ENCODE data around the gene GINS2. TPM values are rescaled to one million over a fixed set of nuclear protein-coding genes. Genes with fewer than 3 reads are reported as not detected.
A peak's percentile ranks its signal among the peaks of the same experiment; 100 is the strongest.

Gene GINS2
- total and polyA plus RNA-seq, 2 of the 4 experiments (the other 2 are of a cell fraction) = 12.0 to 13.4 TPM

DNA sequence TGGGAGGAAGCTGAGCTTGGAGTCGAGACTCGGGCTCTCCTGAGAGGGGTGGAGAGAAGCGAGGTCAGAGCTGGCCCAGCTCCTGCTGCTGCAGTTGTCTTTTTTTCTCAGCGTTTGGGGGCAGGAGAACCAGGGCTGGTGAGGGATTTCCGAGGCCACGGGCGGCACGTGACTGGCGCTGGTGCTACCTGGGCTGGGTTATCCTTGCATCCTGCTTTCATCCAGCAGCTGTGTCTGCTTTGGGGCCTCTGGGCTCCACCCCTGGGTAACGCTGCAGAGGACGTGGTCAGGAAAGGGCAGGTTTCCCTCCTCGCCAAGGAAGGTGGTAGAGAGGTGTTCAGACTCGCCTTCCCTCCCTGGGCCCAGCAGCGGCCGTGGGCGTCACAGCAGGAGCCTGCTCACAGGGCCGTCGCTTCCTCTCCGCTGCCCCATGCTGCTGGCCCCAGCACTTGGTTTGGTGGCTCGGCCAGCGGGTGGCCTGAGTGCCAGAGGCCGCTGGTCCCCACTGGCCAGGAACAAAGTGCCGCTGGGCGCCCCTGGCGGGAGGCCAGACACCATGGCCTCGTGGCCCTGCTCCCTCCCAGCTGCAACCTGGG, 53.1 kb downstream of the GINS2 start:
- no TSS peak for BruUV-seq (replicated peaks)
- POLR2A ChIA-PET (ENCODE audit: unreplicated experiment) = no interaction called here
- Histone ChIP-seq H3K4ac (ENCODE audit: low read depth, low read length) (no peak overlapping the region), H2BK120ac (ENCODE audit: low read depth, low read length) (no peak overlapping the region), H3K4me1 (ENCODE audit: control insufficient read depth, insufficient read depth, low read length) (no peaks in the 10 kb centered on the region), H3K4me2 (ENCODE audit: low read depth, low read length) (no peak overlapping the region), H2AFZ (replicated peaks; ENCODE audit: low read length, poor library complexity) (no peak overlapping the region), H3K56ac (ENCODE audit: extremely low read depth, insufficient read depth, low read length) (no peak overlapping the region), H2BK20ac (ENCODE audit: low read depth, low read length) (no peak overlapping the region), H3K36me3 (ENCODE audit: control insufficient read depth, insufficient read depth, low read length) (peaks cover 4% of the 10 kb centered on the region; the same call in 1 of the 2 replicates), H3K27ac (ENCODE audit: insufficient read depth, low read length) (no peak overlapping the region), H3K18ac (ENCODE audit: low read depth, low read length) (no peak overlapping the region), H2BK15ac (ENCODE audit: low read depth, low read length) (no peak overlapping the region), H3K23ac (ENCODE audit: low read depth, low read length) (no peak overlapping the region), H2AK5ac (ENCODE audit: low read depth, low read length) (no peak overlapping the region), H4K91ac (ENCODE audit: insufficient read depth, low read depth, low read length) (no peak overlapping the region), H3K9ac (ENCODE audit: low read depth, low read length) (no peak overlapping the region), H3K27me3 (ENCODE audit: control insufficient read depth, insufficient read depth, low read length) (no peaks in the 10 kb centered on the region), H3K79me1 (ENCODE audit: low read depth in 1 of 2, low read length in 2 of 2) (peaks cover 11 to 33% of the 10 kb centered on the region in 2 experiments; a peak in 3 of 4 replicates), H4K5ac (ENCODE audit: low read depth, low read length) (no peak overlapping the region), H4K20me1 (ENCODE audit: insufficient read depth, low read length) (peaks cover 98% of the 10 kb centered on the region), H2AK9ac (replicated peaks; ENCODE audit: low read depth, low read length, poor library complexity) (peak overlapping the region; percentile 8), H4K8ac (ENCODE audit: low read depth in 2 of 2, low read length in 2 of 2) (no peak overlapping the region), H3K9me3 (ENCODE audit: control insufficient read depth, insufficient read depth, low read length) (no peaks in the 10 kb centered on the region), H3K4me3 (ENCODE audit: insufficient read depth, low read depth, low read length) (no peak overlapping the region), H3K9me1 (ENCODE audit: insufficient read depth, low read length) (no peaks in the 10 kb centered on the region), H2BK5ac (ENCODE audit: low read depth, low read length, poor library complexity, severe bottlenecking) (no peak overlapping the region), H3K14ac (replicated peaks; ENCODE audit: low read depth, low read length) (no peak overlapping the region)
- intact Hi-C loops (cut with micrococcal nuclease) (no loop called here), dilution Hi-C loops (cut with HindIII; ENCODE audit: low sequenced_read_pairs, unreplicated experiment) (no loop called here), in situ Hi-C loops (cut with MboI; ENCODE audit: low sequenced_read_pairs) (no loop called here)
- CTCF ChIA-PET = no interaction called here
- DNase-seq (no peak), ATAC-seq (ENCODE audit: low read depth) (no peak)
- 92% methylated on average over 5 of the region's 26 CpGs; no CpG with 5 or more reads in 1 of the 2 experiments for WGBS, 2 experiments (ENCODE audit: extremely low coverage in 2 of 2, insufficient read length in 1 of 2)
- TF ChIP-seq RAD21 (IDR thresholded peaks at IDR 0.05; ENCODE audit: low read length) (no peak), POLR2A (IDR thresholded peaks at IDR 0.05; ENCODE audit: low read depth, low read length) (no peak), RCOR1 (IDR thresholded peaks at IDR 0.05; ENCODE audit: insufficient replicate concordance, low read length) (no peak), NFE2L2 (IDR thresholded peaks at IDR 0.05; ENCODE audit: low read depth, low read length) (no peak), BHLHE40 (IDR thresholded peaks at IDR 0.05; ENCODE audit: low read depth, low read length) (no peak), MXI1 (IDR thresholded peaks at IDR 0.05; ENCODE audit: borderline replicate concordance, low read depth, low read length) (no peak), MAZ (IDR thresholded peaks at IDR 0.05; ENCODE audit: borderline replicate concordance, low read depth, low read length) (no peak), CEBPB (IDR thresholded peaks at IDR 0.05; ENCODE audit: low read depth, low read length) (no peak), SMC3 (IDR thresholded peaks at IDR 0.05; ENCODE audit: low read depth, low read length) (no peak), CHD1 (IDR thresholded peaks at IDR 0.05; ENCODE audit: low read depth, low read length) (no peak), RFX5 (IDR thresholded peaks at IDR 0.05; ENCODE audit: low read depth, low read length) (no peak), FOS (IDR thresholded peaks at IDR 0.05; ENCODE audit: low read depth, low read length) (no peak), MAFK (IDR thresholded peaks at IDR 0.05; ENCODE audit: low read depth, low read length) (no peak)
- TF ChIP-seq, protein P1, sequence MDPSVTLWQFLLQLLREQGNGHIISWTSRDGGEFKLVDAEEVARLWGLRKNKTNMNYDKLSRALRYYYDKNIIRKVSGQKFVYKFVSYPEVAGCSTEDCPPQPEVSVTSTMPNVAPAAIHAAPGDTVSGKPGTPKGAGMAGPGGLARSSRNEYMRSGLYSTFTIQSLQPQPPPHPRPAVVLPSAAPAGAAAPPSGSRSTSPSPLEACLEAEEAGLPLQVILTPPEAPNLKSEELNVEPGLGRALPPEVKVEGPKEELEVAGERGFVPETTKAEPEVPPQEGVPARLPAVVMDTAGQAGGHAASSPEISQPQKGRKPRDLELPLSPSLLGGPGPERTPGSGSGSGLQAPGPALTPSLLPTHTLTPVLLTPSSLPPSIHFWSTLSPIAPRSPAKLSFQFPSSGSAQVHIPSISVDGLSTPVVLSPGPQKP (IDR thresholded peaks at IDR 0.05; ENCODE audit: borderline replicate concordance, low read depth, low read length) = no peak
- TF ChIP-seq, protein P2, sequence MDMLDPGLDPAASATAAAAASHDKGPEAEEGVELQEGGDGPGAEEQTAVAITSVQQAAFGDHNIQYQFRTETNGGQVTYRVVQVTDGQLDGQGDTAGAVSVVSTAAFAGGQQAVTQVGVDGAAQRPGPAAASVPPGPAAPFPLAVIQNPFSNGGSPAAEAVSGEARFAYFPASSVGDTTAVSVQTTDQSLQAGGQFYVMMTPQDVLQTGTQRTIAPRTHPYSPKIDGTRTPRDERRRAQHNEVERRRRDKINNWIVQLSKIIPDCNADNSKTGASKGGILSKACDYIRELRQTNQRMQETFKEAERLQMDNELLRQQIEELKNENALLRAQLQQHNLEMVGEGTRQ (IDR thresholded peaks at IDR 0.05; ENCODE audit: low read depth, low read length) = no peak
- TF ChIP-seq, protein P3, sequence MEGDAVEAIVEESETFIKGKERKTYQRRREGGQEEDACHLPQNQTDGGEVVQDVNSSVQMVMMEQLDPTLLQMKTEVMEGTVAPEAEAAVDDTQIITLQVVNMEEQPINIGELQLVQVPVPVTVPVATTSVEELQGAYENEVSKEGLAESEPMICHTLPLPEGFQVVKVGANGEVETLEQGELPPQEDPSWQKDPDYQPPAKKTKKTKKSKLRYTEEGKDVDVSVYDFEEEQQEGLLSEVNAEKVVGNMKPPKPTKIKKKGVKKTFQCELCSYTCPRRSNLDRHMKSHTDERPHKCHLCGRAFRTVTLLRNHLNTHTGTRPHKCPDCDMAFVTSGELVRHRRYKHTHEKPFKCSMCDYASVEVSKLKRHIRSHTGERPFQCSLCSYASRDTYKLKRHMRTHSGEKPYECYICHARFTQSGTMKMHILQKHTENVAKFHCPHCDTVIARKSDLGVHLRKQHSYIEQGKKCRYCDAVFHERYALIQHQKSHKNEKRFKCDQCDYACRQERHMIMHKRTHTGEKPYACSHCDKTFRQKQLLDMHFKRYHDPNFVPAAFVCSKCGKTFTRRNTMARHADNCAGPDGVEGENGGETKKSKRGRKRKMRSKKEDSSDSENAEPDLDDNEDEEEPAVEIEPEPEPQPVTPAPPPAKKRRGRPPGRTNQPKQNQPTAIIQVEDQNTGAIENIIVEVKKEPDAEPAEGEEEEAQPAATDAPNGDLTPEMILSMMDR (conservative IDR thresholded peaks at IDR 0.05; ENCODE audit: low read depth, low read length) = no peak
